ENCODE results near the gene ARSB.

GRCh38 chr5:78989080-78989479, 4.0 kb upstream of the ARSB start:
- TF ChIP-seq POLR2A (IDR thresholded peaks at IDR 0.05) (no peak), CTCF (IDR thresholded peaks at IDR 0.05) (no peak), POLR2AphosphoS5 (IDR thresholded peaks at IDR 0.05) (no peak), EP300 (IDR thresholded peaks at IDR 0.05) (no peak)

All from gastroesophageal sphincter (tissue), 3 donors.